SU-DHL-6 (cell line): ENCODE measurements around the gene EIF4G1.
"Not testable (repeated sequence)": the region's sequence is repeated elsewhere in the genome, so short reads cannot be mapped to it uniquely, and the experiment has no call there.

Source experiments
- H2AFZ ChIP-seq: fragments of 200-600 bp; sonication (generic); 2 replicates; pipeline ENCODE4 v1.6.1; 2014; ENCODE audit warnings: low read depth, mild to moderate bottlenecking, moderate library complexity, mixed read lengths, antibody characterized with exemption, low read length; ENCODE audit not compliant: severe bottlenecking
- H3F3A ChIP-seq: fragments of 200-600 bp; shearing (Covaris generic); 2 replicates; pipeline ENCODE4 v1.6.0; 2016; ENCODE audit warnings: antibody characterized with exemption, mild to moderate bottlenecking; ENCODE audit not compliant: insufficient read depth
- H3K27ac ChIP-seq: fragments of 200-600 bp; sonication (generic); 2 replicates; pipeline ENCODE4 v1.5.1; 2016; ENCODE audit warnings: low read depth, mild to moderate bottlenecking, low read length, moderate library complexity, mixed read lengths
- H3K27me3 ChIP-seq: fragments of 200-600 bp; sonication (generic), shearing (Covaris generic); 2 replicates; pipeline ENCODE4 v1.6.0; 2014; ENCODE audit warnings: mild to moderate bottlenecking, low read length
- H3K36me3 ChIP-seq: fragments of 200-600 bp; sonication (generic); 2 replicates; pipeline ENCODE4 v1.6.1; 2014; ENCODE audit warnings: mild to moderate bottlenecking, low read length, mixed read lengths
- H3K4me2 ChIP-seq: fragments of 300-600, 200-600 bp; shearing (Covaris generic), sonication (generic); 2 replicates; pipeline ENCODE4 v1.6.0; 2014; ENCODE audit warnings: low read length, low read depth, mild to moderate bottlenecking; ENCODE audit not compliant: poor library complexity, severe bottlenecking
- H3K4me3 ChIP-seq: fragments of 200-600 bp; sonication (generic); 2 replicates; pipeline ENCODE4 v1.5.1; 2014; ENCODE audit warnings: antibody characterized with exemption, low read length, mild to moderate bottlenecking, mixed read lengths; ENCODE audit not compliant: insufficient read depth, poor library complexity, severe bottlenecking
- H3K79me2 ChIP-seq: fragments of 200-600 bp; sonication (generic); 2 replicates; pipeline ENCODE4 v1.6.1; 2014; ENCODE audit warnings: mild to moderate bottlenecking, low read length, moderate library complexity; ENCODE audit not compliant: insufficient read depth
- H3K9ac ChIP-seq: fragments of 200-600 bp; sonication (generic); 2 replicates; pipeline ENCODE4 v1.7.0; 2014; ENCODE audit warnings: mild to moderate bottlenecking, low read length
- H3K9me2 ChIP-seq: fragments of 200-600 bp; sonication (generic); replicated peaks from 2 replicates; pipeline ENCODE4 v1.6.1; 2014; ENCODE audit warnings: low read length; ENCODE audit not compliant: insufficient read depth
- H3K9me3 ChIP-seq: fragments of 200-600 bp; sonication (generic); 2 replicates; pipeline ENCODE4 v1.6.1; 2014; ENCODE audit warnings: low read length, mixed read lengths; ENCODE audit not compliant: insufficient read depth
- H4K20me1 ChIP-seq: fragments of 200-600 bp; sonication (generic); 2 replicates; pipeline ENCODE4 v1.6.1; 2014; ENCODE audit warnings: low read depth, mild to moderate bottlenecking, antibody characterized with exemption, low read length, moderate library complexity, mixed read lengths
- CTCF ChIP-seq: fragments of 200-600 bp; sonication (generic); IDR thresholded peaks from one replicate; pipeline ENCODE4 v1.5.1; 2017; ENCODE audit warnings: antibody characterized with exemption, mild to moderate bottlenecking, low read length, moderate library complexity; ENCODE audit not compliant: insufficient read depth, poor library complexity, severe bottlenecking
- EZH2phosphoT487 ChIP-seq: fragments of 200-600 bp; sonication (generic), shearing (Covaris generic); conservative IDR thresholded peaks from 2 replicates; pipeline ENCODE4 v1.6.1; 2018; ENCODE audit warnings: mild to moderate bottlenecking, antibody characterized with exemption, low read length, moderate library complexity, mixed read lengths

Gene EIF4G1

GRCh38 chr3:184339001-184339400 is 24.6 kb downstream of the EIF4G1 start:
- H3F3A ChIP-seq, result peaks cover 17% of the 10 kb centered on the region
- no peak overlapping the region for H3K4me3 ChIP-seq
- TF ChIP-seq EZH2phosphoT487 (no peak), CTCF (no peak)
- H3K9me3 ChIP-seq, result no peaks in the 10 kb centered on the region
- no peak overlapping the region for H3K27ac ChIP-seq
- H3K36me3 ChIP-seq, result 0 out of 2 replicates have a peak, but pooled peaks cover 1% of the 10 kb centered on the region
- H4K20me1 ChIP-seq, result peaks cover 1% of the 10 kb centered on the region; the same call in 1 of the 2 replicates
- H3K79me2 ChIP-seq, result no peaks in the 10 kb centered on the region
- H3K9me2 ChIP-seq, result no peaks in the 10 kb centered on the region
- no peak overlapping the region for H2AFZ ChIP-seq
- H3K9ac ChIP-seq, result no peak overlapping the region
- no peak overlapping the region for H3K4me2 ChIP-seq
- H3K27me3 ChIP-seq, result no peaks in the 10 kb centered on the region

- H3K4me2 ChIP-seq, H3K4me3 ChIP-seq, H3K27me3 ChIP-seq, H3K9ac ChIP-seq, H4K20me1 ChIP-seq, H2AFZ ChIP-seq, H3K9me3 ChIP-seq, H3K9me2 ChIP-seq, H3K79me2 ChIP-seq, H3K27ac ChIP-seq, H3K36me3 ChIP-seq: not testable (repeated sequence)
- H3F3A ChIP-seq, result peaks cover 11% of the 10 kb centered on the region
Observed at GRCh38 chr3:184339451-184340135, 25.2 kb downstream of the EIF4G1 start.

- no peaks in the 10 kb centered on the region for H3K9me2 ChIP-seq
- TF ChIP-seq EZH2phosphoT487, result no peak
- no peak for TF ChIP-seq CTCF
- no peaks in the 10 kb centered on the region for H4K20me1 ChIP-seq
- no peak overlapping the region for H3K27ac ChIP-seq
- no peaks in the 10 kb centered on the region for H3K79me2 ChIP-seq
- H2AFZ ChIP-seq, result no peak overlapping the region
- no peaks in the 10 kb centered on the region for H3K36me3 ChIP-seq
- no peak overlapping the region for H3K4me2 ChIP-seq
- no peaks in the 10 kb centered on the region for H3K27me3 ChIP-seq
- no peak overlapping the region for H3K9ac ChIP-seq
- H3K4me3 ChIP-seq, result no peak overlapping the region
- no peaks in the 10 kb centered on the region for H3K9me3 ChIP-seq
- no peaks in the 10 kb centered on the region for H3F3A ChIP-seq
Observed at GRCh38 chr3:184341925-184342324, 27.5 kb downstream of the EIF4G1 start.

- Histone ChIP-seq H3K4me3 (no peak overlapping the region), H3K9me2 (no peaks in the 10 kb centered on the region), H3K9me3 (no peaks in the 10 kb centered on the region), H3K27me3 (no peaks in the 10 kb centered on the region), H3F3A (no peaks in the 10 kb centered on the region), H3K9ac (no peak overlapping the region), H3K79me2 (no peaks in the 10 kb centered on the region), H2AFZ (no peak overlapping the region), H3K4me2 (no peak overlapping the region), H3K27ac (no peak overlapping the region), H4K20me1 (no peaks in the 10 kb centered on the region), H3K36me3 (no peaks in the 10 kb centered on the region)
- no peak for TF ChIP-seq CTCF
- no peak for TF ChIP-seq EZH2phosphoT487
Observed at GRCh38 chr3:184343200-184343876, 28.9 kb downstream of the EIF4G1 start.
